Testis (tissue), 2 donors: Measurements from ENCODE around the gene TM7SF3.

Source experiments
- POLR2A ChIP-seq: fragments of 450-650 bp; IDR thresholded peaks from one replicate; pipeline ENCODE4 v1.6.1; 2017; ENCODE audit warnings: antibody characterized with exemption, mild to moderate bottlenecking, moderate library complexity
- TF ChIP-seq, protein P1 (sequence below), 3 experiments: fragments of 450-650 bp in 2 of 3; fragments of 200-600 bp in 1 of 3; sonication (generic) in 1 of 3; IDR thresholded peaks; one replicate each; pipeline ENCODE4 v1.5.1; 2016 to 2019; ENCODE audit warnings: antibody characterized with exemption in 3 of 3, mild to moderate bottlenecking in 2 of 3, moderate library complexity in 1 of 3

DNA sequence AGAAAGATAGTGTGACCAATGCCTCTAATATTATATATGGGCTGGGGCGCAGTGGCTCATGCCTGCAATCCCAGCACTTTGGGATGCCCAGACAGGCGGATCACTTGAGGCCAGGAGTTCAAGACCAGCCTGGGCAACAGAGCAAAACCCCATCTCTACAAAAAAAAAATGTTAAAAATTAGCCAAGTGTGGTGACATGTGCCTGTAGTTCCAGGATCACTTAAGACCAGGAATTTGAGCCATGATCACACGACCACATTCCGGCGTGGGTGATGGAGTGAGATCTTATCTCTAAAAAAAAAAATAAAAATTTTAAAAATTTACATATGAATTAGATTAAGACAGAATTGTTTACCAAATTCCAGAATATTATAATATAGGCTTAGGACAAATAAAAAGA lies 12.0 kb downstream of the TM7SF3 start:
- TF ChIP-seq, protein P1, sequence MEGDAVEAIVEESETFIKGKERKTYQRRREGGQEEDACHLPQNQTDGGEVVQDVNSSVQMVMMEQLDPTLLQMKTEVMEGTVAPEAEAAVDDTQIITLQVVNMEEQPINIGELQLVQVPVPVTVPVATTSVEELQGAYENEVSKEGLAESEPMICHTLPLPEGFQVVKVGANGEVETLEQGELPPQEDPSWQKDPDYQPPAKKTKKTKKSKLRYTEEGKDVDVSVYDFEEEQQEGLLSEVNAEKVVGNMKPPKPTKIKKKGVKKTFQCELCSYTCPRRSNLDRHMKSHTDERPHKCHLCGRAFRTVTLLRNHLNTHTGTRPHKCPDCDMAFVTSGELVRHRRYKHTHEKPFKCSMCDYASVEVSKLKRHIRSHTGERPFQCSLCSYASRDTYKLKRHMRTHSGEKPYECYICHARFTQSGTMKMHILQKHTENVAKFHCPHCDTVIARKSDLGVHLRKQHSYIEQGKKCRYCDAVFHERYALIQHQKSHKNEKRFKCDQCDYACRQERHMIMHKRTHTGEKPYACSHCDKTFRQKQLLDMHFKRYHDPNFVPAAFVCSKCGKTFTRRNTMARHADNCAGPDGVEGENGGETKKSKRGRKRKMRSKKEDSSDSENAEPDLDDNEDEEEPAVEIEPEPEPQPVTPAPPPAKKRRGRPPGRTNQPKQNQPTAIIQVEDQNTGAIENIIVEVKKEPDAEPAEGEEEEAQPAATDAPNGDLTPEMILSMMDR (IDR thresholded peaks at IDR 0.05): no peak
- TF ChIP-seq POLR2A: no peak
